ENCODE results near the gene MRTFA. TPM values are rescaled to one million over a fixed set of nuclear protein-coding genes. Genes with fewer than 3 reads are reported as not detected.
"Not testable (repeated sequence)": the region's sequence is repeated elsewhere in the genome, so short reads cannot be mapped to it uniquely, and the experiment has no call there.

The MRTFA gene
- total RNA-seq, 4 donors from 2014 or later, result 36.3 to 98.2 (median 78.1) TPM

DNA sequence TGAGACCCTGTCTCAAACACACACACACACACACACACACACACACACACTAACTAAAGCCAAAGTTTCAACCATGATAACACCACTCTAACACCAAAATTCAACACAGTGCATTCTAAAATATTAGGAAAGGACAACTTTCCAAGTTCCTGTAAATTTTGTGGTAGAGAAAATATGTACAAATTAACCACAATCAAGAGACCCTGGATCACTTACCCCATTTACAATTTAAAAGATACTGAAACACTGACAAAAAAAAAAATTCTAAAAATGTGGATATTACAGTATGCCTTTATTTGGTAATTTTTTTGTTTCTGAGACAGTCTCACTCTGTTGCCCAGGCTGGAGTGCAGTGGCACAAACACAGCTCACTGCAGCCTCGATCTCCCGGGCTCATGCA is 9.7 kb downstream of the MRTFA start:
- Histone ChIP-seq H3K36me3 (no peaks in the 10 kb centered on the region), H3K27ac (no peak overlapping the region), H3K4me3 (no peak overlapping the region), H3K4me1 (peaks cover 0 to 18% (median 6%) of the 10 kb centered on the region in 4 donors), H3K27me3 (no peaks in the 10 kb centered on the region), H3K9me3 (no peaks in the 10 kb centered on the region)
- no peak for DNase-seq
- TF ChIP-seq POLR2A (IDR thresholded peaks at IDR 0.05), result no peak
- TF ChIP-seq, protein P1, sequence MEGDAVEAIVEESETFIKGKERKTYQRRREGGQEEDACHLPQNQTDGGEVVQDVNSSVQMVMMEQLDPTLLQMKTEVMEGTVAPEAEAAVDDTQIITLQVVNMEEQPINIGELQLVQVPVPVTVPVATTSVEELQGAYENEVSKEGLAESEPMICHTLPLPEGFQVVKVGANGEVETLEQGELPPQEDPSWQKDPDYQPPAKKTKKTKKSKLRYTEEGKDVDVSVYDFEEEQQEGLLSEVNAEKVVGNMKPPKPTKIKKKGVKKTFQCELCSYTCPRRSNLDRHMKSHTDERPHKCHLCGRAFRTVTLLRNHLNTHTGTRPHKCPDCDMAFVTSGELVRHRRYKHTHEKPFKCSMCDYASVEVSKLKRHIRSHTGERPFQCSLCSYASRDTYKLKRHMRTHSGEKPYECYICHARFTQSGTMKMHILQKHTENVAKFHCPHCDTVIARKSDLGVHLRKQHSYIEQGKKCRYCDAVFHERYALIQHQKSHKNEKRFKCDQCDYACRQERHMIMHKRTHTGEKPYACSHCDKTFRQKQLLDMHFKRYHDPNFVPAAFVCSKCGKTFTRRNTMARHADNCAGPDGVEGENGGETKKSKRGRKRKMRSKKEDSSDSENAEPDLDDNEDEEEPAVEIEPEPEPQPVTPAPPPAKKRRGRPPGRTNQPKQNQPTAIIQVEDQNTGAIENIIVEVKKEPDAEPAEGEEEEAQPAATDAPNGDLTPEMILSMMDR (IDR thresholded peaks at IDR 0.05), result no peak

DNA sequence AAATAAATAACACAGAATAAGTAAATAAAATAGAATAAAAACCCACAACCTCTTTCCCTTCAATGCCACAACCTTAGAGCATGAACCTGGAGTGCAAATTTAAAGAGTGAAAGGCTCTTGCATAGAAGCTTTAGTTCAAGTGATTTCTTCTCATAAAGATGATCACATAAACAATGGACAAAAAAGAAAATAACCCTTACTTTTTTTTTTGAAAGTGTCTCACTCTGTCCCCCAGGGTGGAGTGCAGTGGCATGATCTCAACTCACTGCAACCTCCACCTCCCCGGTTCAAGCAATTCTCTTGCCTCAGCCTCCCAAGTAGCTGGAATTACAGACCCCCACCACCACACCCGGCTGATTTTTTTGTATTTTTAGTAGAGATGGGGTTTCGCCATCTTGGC is 10.7 kb downstream of the MRTFA start:
- not testable (repeated sequence) for H3K9me3 ChIP-seq, H3K27ac ChIP-seq, H3K36me3 ChIP-seq, DNase-seq, H3K27me3 ChIP-seq, H3K4me3 ChIP-seq
- peaks cover 0 to 15% (median 6%) of the 10 kb centered on the region in 4 donors for H3K4me1 ChIP-seq

DNA sequence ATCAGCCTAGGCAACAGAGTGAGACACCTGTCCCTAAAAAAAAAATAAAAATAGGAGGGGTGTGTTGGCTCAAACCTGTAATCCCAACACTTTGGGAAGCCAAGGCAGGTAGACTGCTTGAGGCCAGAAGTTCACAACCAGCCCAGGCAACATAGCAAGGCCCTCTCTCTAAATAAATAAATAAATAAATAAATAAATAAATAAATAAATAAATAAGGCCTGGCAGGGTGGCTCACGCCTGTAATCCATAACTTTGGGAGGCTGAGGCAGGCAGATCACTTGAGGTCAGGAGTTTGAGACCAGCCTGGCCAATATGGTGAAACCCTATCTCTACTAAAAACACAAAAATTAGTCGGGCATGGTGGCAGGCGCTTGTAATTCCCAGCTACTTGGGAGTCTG is 11.2 kb downstream of the MRTFA start:
- not testable (repeated sequence) for H3K27me3 ChIP-seq, H3K36me3 ChIP-seq, DNase-seq, H3K9me3 ChIP-seq, H3K27ac ChIP-seq, H3K4me3 ChIP-seq
- H3K4me1 ChIP-seq, result peaks cover 0 to 15% (median 6%) of the 10 kb centered on the region in 4 donors

DNA sequence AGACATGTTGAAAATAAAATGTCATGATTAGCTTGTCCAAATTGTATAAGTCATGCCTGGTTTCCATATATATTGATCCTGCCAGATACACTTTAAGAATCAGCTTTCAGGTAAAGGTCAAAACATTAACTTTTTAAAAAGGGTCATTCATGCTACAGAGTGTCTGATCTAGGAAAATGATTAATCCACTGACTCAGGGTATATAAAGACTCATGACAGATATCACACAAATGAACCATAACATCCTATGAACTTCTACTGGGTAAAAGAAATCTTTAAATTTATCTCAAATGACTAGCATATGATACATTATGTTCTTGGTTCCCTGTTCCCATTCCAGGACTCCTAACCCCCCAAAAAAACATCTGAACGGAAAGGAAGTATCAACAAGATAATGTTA is 11.7 kb downstream of the MRTFA start:
- Histone ChIP-seq H3K4me1 (peaks cover 0 to 15% (median 6%) of the 10 kb centered on the region in 4 donors), H3K27ac (no peak overlapping the region), H3K4me3 (no peak overlapping the region), H3K9me3 (peaks cover 0 to 3% (median 0%) of the 10 kb centered on the region in 4 donors), H3K36me3 (no peaks in the 10 kb centered on the region), H3K27me3 (no peaks in the 10 kb centered on the region)
- DNase-seq, result no peak
- TF ChIP-seq, protein P1 (IDR thresholded peaks at IDR 0.05), result no peak
- TF ChIP-seq POLR2A (IDR thresholded peaks at IDR 0.05), result no peak

DNA sequence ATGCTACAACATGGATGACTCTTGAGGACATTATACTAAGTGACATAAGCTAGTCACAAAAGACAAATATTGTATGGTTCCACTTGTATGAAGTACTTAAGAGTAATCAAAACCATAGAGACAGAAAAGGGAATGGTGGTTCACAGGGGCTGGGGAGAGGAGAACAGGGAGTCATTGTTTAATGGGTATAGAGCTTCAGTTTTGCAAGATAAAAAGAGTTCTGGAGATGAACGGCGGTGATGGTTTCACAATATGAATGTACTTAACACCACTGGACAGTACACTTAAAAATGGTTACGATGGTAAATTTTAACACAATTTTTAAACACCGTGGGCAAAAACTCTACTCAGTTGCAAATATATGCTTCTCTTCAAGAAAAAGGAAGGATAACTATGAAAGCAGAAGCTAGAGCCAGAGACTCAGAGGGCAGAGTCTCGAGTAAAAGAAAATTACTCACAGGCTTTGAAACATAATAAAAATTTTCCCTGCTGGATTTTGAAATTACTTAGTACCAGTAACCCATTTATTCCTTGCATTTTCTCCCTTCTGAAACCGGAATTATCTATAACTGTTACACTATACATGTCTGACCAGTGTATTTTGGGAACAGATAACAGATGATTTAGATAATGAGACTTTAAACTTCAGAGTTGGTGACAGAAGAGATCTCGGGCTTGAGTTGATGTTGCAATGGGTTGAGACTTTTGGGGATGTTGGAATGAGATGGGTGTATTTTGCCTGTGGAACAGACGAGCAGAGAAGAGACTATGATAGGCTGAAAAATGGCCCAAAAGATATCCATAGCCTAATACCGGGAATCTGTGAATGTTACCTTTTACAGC is 15.0 kb downstream of the MRTFA start:
- Histone ChIP-seq H3K27ac (no peak overlapping the region), H3K27me3 (no peaks in the 10 kb centered on the region), H3K36me3 (no peaks in the 10 kb centered on the region), H3K4me1 (no peaks in the 10 kb centered on the region), H3K9me3 (peaks cover 0 to 3% (median 0%) of the 10 kb centered on the region in 4 donors), H3K4me3 (no peak overlapping the region)
- no peak for TF ChIP-seq POLR2A (IDR thresholded peaks at IDR 0.05)
- TF ChIP-seq, protein P1 (IDR thresholded peaks at IDR 0.05), result no peak
- DNase-seq, result no peak

DNA sequence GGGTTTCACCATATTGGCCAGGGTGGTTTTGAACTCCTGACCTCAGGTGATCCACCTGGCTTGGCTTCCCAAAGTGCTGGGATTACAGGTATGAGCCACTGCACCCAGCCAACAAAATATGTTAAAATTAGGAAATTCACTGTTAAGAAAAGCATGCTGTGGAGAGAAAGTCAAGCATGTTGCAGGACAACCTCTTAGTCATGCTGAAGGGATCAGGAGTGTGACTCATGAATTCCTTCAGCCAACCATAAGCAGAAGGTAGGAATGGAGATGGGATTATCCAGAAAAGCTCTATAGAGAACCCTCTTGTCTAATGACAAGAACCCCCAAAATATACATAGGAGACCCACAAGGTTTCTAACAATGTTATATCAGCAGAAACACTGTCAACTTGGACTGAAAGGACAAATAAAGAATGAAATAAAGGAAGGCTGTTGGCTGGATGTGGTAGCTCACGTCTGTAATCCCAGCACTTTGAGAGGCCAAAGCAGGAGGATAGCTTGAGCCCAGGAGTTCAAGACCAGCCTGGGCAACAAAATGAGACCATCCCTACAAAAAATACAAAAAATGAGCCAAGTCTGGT is 16.0 kb downstream of the MRTFA start:
- DNase-seq, result no peak
- Histone ChIP-seq H3K9me3 (peaks cover 0 to 3% (median 0%) of the 10 kb centered on the region in 4 donors), H3K36me3 (no peaks in the 10 kb centered on the region), H3K4me3 (no peak overlapping the region), H3K27me3 (no peaks in the 10 kb centered on the region), H3K27ac (no peak overlapping the region), H3K4me1 (no peaks in the 10 kb centered on the region)
- TF ChIP-seq POLR2A (IDR thresholded peaks at IDR 0.05), result no peak
- TF ChIP-seq, protein P1 (IDR thresholded peaks at IDR 0.05), result no peak
